AG09309 (cell line): Measurements from ENCODE around the gene CCDC93.

ENCODE experiments used
- DNase-seq: peaks from one replicate; pipeline ENCODE4 v3.0.0-alpha.2; 2010; ENCODE audit warnings: low read depth
- H3K4me3 ChIP-seq: 2 replicates; pipeline ENCODE4 v1.5.1; 2011; ENCODE audit warnings: mild to moderate bottlenecking, low read depth, low read length, moderate library complexity; ENCODE audit not compliant: control insufficient read depth
- TF ChIP-seq, protein P1 (sequence below): IDR thresholded peaks from 2 replicates; pipeline ENCODE4 v1.5.1; 2011; ENCODE audit warnings: mild to moderate bottlenecking, low read depth, low read length, inconsistent platforms; ENCODE audit not compliant: insufficient read depth, control insufficient read depth; ENCODE audit errors: missing control alignments

Gene CCDC93

GRCh38 chr2:118047380-118047826 lies 33.5 kb upstream of the CCDC93 start:
- no peak overlapping the region for H3K4me3 ChIP-seq
- TF ChIP-seq, protein P1, sequence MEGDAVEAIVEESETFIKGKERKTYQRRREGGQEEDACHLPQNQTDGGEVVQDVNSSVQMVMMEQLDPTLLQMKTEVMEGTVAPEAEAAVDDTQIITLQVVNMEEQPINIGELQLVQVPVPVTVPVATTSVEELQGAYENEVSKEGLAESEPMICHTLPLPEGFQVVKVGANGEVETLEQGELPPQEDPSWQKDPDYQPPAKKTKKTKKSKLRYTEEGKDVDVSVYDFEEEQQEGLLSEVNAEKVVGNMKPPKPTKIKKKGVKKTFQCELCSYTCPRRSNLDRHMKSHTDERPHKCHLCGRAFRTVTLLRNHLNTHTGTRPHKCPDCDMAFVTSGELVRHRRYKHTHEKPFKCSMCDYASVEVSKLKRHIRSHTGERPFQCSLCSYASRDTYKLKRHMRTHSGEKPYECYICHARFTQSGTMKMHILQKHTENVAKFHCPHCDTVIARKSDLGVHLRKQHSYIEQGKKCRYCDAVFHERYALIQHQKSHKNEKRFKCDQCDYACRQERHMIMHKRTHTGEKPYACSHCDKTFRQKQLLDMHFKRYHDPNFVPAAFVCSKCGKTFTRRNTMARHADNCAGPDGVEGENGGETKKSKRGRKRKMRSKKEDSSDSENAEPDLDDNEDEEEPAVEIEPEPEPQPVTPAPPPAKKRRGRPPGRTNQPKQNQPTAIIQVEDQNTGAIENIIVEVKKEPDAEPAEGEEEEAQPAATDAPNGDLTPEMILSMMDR = no peak

DNA sequence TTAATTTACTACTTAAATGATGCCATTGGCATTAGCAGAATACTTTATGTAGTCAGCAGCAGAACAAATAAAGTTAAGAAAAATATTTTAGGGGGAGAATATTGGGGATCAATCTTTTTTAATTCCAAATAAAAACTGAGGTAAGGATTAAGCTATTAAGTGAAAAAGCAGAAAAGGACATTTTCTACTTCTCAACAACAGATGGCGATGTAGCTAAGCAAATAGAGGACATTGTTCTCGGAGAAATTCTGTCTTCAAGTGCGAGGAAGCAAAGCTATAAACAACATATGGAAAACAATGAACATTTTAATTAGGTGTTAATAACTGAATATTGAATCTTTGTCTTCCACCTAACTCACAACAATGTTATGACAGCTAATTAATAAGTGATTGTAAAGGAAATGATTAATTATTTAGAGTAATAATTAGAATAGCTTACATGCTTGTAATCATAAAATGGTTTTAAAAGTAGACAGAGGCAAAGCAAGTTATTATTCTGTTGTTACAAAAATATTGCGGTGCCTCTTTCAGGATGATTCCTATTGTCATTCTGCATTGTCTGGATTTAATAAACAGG lies 32.9 kb upstream of the CCDC93 start:
- DNase-seq = no peak
- H3K4me3 ChIP-seq = no peak overlapping the region
- TF ChIP-seq, protein P1 = peak; percentile 52

More at GRCh38 chr2:118047380-118047826, 33.5 kb upstream of the CCDC93 start:
- no peak for DNase-seq

DNA sequence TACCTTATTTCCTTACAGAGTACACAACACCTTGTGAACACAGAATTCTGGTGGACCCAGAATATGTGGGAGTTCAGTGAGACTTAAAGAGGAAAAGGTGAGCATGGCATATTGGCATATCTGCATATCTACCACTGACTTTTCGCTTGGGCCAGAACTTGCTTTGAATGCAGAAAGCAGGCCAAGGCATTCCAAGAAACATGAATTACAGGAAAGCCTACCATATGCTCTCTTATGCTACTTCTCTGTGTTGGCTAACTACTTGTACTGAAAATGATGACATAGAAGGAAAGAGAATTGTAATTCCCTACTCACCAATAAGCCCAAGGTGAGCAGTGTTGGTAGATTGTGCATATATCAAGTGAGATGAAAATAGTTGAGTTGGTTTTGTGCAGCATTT lies 31.4 kb upstream of the CCDC93 start:
- no peak for DNase-seq
- no peak overlapping the region for H3K4me3 ChIP-seq
- TF ChIP-seq, protein P1 = no peak

- no peak for DNase-seq
- H3K4me3 ChIP-seq = no peak overlapping the region
- TF ChIP-seq, protein P1 = no peak
Measured at GRCh38 chr2:118044854-118045253, 31.0 kb upstream of the CCDC93 start.

DNA sequence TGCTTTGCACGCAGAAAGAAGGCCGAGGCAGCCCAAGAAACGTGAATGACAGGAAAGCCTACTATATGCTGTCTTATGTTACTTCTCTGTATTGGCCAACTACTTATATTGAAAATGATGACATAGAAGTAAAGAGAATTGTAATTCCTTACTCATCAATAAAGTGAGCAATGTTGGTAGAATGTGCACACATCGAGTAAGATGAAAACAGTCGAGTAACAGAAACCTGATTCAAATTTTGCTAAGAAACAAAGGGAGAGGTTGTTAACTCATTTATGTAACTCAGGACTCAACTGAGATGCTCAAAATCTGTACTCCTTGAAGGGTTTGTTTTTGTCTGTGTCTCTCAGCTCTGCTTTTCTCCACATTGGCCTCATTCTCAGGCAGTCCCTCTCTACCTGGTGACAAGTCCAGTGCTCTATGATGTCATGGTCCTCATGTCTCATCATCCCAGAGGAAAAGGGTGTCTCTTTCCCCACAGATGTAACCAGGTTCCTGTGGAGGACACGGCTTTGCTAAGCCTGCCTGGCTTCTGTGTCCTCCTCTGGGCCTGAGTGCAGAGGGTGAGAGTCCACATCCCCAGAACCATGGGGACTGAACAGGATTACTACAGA lies 30.3 kb upstream of the CCDC93 start:
- no peak overlapping the region for H3K4me3 ChIP-seq
- DNase-seq = no peak

GRCh38 chr2:118040891-118041290 lies 27.0 kb upstream of the CCDC93 start:
- no peak overlapping the region for H3K4me3 ChIP-seq
- DNase-seq = no peak
- TF ChIP-seq, protein P1 = no peak

More for the DNA sequence above, 30.3 kb upstream of the CCDC93 start:
- TF ChIP-seq, protein P1 = no peak
